NCI-H146 (cell line): ENCODE results near the gene MYH14.
A peak's percentile ranks its signal among the peaks of the same experiment; 100 is the strongest.
"Not testable (repeated sequence)": the region's sequence is repeated elsewhere in the genome, so short reads cannot be mapped to it uniquely, and the experiment has no call there.

Source experiments
- DNase-seq: peaks from one replicate; lab custom pipeline; 2025; lab: John Stamatoyannopoulos, UW

The MYH14 gene

GRCh38 chr19:50333235-50333736 is 129.9 kb downstream of the MYH14 start:
- DNase-seq: peak; percentile 96

GRCh38 chr19:50333737-50334617 is 130.6 kb downstream of the MYH14 start:
- peak; percentile 88 for DNase-seq

- no peak for DNase-seq
These were observed 131.5 kb downstream of the MYH14 start for GRCh38 chr19:50334741-50335421.

GRCh38 chr19:50337031-50337430 is 133.6 kb downstream of the MYH14 start:
- DNase-seq: not testable (repeated sequence)

GRCh38 chr19:50340331-50340730 is 136.9 kb downstream of the MYH14 start:
- no peak for DNase-seq

GRCh38 chr19:50341091-50341564 is 137.7 kb downstream of the MYH14 start:
- DNase-seq: no peak

- DNase-seq: no peak
These were observed 141.4 kb downstream of the MYH14 start for GRCh38 chr19:50344661-50345318.

- DNase-seq: not testable (repeated sequence)
These were observed 143.7 kb downstream of the MYH14 start for GRCh38 chr19:50347089-50347581.

- DNase-seq: no peak
These were observed 146.0 kb downstream of the MYH14 start for GRCh38 chr19:50349277-50350057.

GRCh38 chr19:50352242-50352641 is 148.8 kb downstream of the MYH14 start:
- DNase-seq: no peak

- DNase-seq: not testable (repeated sequence)
These were observed 150.1 kb downstream of the MYH14 start for GRCh38 chr19:50353487-50353880.

GRCh38 chr19:50356691-50357177 is 153.3 kb downstream of the MYH14 start:
- DNase-seq: no peak

GRCh38 chr19:50357178-50358100 is 154.0 kb downstream of the MYH14 start:
- DNase-seq: peak; percentile 80

- DNase-seq: no peak
These were observed 155.3 kb downstream of the MYH14 start for GRCh38 chr19:50358483-50359327.

GRCh38 chr19:50359328-50359818 is 156.0 kb downstream of the MYH14 start:
- no peak for DNase-seq
